ENCODE data around the gene SLCO3A1.
"Not testable (repeated sequence)": the region's sequence is repeated elsewhere in the genome, so short reads cannot be mapped to it uniquely, and the experiment has no call there.

SLCO3A1 gene

DNA sequence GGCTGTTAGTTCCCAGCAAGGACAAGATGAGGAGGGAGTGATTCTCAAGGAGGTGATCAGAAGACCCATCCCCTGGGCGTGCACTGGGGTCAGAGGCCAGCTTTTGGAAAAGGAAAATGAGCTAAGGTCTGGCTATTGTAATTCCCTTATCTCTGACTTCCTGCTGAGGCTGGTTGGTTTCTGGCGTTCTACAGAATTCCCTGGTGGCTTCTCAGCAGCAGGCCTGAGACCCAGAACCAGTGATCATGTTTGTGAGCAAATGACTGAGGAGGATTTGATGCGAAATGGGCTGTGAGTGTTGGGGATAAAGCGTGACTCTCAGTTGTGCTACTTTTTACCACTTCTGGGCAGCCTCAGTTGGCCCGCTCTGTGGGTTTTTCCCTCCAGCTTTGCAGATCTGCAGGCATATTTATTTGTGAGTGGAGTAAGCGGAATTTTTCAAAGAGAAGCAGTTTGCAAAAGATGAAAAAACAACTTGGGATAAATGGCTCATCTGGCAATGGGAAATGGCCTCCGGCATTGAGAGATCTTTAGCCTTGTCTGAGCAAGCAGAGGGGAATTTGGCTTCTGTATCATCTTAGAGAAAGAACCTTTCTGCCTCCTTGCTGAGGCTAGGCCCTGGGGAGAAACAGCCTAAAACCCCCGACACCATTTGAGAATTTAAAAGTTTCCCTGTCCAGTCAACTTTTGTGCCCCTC, 102.7 kb downstream of the SLCO3A1 start:
- CTCF ChIA-PET: interaction anchor here (0.6 to 1.1 kb wide), 2 partner anchors 127 to 1515 kb away, joined by 3 read pairs; no protein-coding TSS in a partner anchor
- H3K27ac ChIP-seq (ENCODE audit: extremely low read depth, low read depth, low read length): no peak overlapping the region

GRCh38 chr15:91961357-91961756, 107.8 kb downstream of the SLCO3A1 start:
- Histone ChIP-seq H3K4me1 (ENCODE audit: control insufficient read depth, insufficient read depth, low read length) (peaks cover 3% of the 10 kb centered on the region; the same call in 1 of the 2 replicates), H3K27ac (ENCODE audit: extremely low read depth, low read depth, low read length) (no peak overlapping the region), H3K36me3 (ENCODE audit: control insufficient read depth in 2 of 2, insufficient read depth in 1 of 2, low read length in 2 of 2) (no peaks in the 10 kb centered on the region), H3K9me3 (ENCODE audit: control insufficient read depth, insufficient read depth, low read depth, low read length) (no peaks in the 10 kb centered on the region; the same call in 1 of the 2 replicates), H3K4me3 (ENCODE audit: low read depth, low read length) (no peak overlapping the region)
- POLR2A ChIA-PET: no interaction called here
- TF ChIP-seq ZNF623 (tag by site-specific recombination; IDR thresholded peaks at IDR 0.05): peak; percentile 78
- TF ChIP-seq ZBTB20 (tag by site-specific recombination; IDR thresholded peaks at IDR 0.05): no peak
- TF ChIP-seq ZNF214 (tag by site-specific recombination; IDR thresholded peaks at IDR 0.05; ENCODE audit: borderline replicate concordance): no peak
- CTCF ChIA-PET: interaction anchor here (1.9 kb wide), 1 partner anchor 117 kb away, joined by 6 read pairs; no protein-coding TSS in a partner anchor

More for the DNA sequence above, 102.7 kb downstream of the SLCO3A1 start:
- Histone ChIP-seq H3K9me3 (ENCODE audit: control insufficient read depth, insufficient read depth, low read depth, low read length) (no peaks in the 10 kb centered on the region), H3K4me3 (ENCODE audit: low read depth, low read length) (no peak overlapping the region), H3K4me1 (ENCODE audit: control insufficient read depth, insufficient read depth, low read length) (peaks cover 6% of the 10 kb centered on the region; the same call in 1 of the 2 replicates), H3K36me3 (ENCODE audit: control insufficient read depth in 2 of 2, insufficient read depth in 1 of 2, low read length in 2 of 2) (no peaks in the 10 kb centered on the region)
- POLR2A ChIA-PET: no interaction called here
- TF ChIP-seq ZNF335 (tag by site-specific recombination; conservative IDR thresholded peaks at IDR 0.05): no peak
- TF ChIP-seq ZIC2 (tag by site-specific recombination; IDR thresholded peaks at IDR 0.05): peak; percentile 82
- TF ChIP-seq SP7 (tag by site-specific recombination; IDR thresholded peaks at IDR 0.05): peak; percentile 46; the same call in 1 of the 2 replicates
- no peak for TF ChIP-seq PRDM2 (tag by site-specific recombination; IDR thresholded peaks at IDR 0.05; ENCODE audit: borderline replicate concordance)
- TF ChIP-seq, protein P1, sequence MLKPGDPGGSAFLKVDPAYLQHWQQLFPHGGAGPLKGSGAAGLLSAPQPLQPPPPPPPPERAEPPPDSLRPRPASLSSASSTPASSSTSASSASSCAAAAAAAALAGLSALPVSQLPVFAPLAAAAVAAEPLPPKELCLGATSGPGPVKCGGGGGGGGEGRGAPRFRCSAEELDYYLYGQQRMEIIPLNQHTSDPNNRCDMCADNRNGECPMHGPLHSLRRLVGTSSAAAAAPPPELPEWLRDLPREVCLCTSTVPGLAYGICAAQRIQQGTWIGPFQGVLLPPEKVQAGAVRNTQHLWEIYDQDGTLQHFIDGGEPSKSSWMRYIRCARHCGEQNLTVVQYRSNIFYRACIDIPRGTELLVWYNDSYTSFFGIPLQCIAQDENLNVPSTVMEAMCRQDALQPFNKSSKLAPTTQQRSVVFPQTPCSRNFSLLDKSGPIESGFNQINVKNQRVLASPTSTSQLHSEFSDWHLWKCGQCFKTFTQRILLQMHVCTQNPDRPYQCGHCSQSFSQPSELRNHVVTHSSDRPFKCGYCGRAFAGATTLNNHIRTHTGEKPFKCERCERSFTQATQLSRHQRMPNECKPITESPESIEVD (tag by site-specific recombination; IDR thresholded peaks at IDR 0.05): 0 out of 2 replicates have a peak, but pooled peaks have one; percentile 30
- peak; percentile 58; the same call in 1 of the 2 replicates for TF ChIP-seq ZNF423 (tag by site-specific recombination; IDR thresholded peaks at IDR 0.05)
- peak; percentile 48; the same call in 1 of the 2 replicates for TF ChIP-seq ZBTB17 (tag by site-specific recombination; IDR thresholded peaks at IDR 0.05)

DNA sequence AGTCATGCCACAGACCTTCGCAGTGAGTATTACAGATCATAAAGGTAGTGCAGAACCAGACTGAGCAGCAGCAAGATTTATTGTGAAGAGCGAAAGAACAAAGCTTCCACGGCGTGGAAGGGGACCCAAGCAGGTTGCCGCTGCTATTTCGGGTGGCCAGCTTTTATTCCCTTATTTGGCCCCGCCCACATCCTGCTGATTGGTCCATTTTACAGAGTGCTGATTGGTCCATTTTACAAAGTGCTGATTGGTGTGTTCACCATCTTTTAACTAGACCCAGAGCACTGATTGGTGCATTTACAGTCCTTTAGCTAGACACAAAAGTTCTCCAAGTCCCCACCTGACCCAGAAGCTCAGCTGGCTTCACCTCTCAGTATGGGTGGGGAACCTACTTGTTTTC, 110.2 kb downstream of the SLCO3A1 start:
- POLR2A ChIA-PET: interaction anchor here (0.5 kb wide), 1 partner anchor 709 kb away, joined by 8 read pairs; no protein-coding TSS in a partner anchor
- H3K27ac ChIP-seq (ENCODE audit: extremely low read depth, low read depth, low read length); H3K36me3 ChIP-seq (ENCODE audit: control insufficient read depth in 2 of 2, insufficient read depth in 1 of 2, low read length in 2 of 2); H3K4me3 ChIP-seq (ENCODE audit: low read depth, low read length); H3K9me3 ChIP-seq (ENCODE audit: control insufficient read depth, insufficient read depth, low read depth, low read length); H3K4me1 ChIP-seq (ENCODE audit: control insufficient read depth, insufficient read depth, low read length): not testable (repeated sequence)
- CTCF ChIA-PET: interaction anchor here (0.6 kb wide), 1 partner anchor 691 kb away, joined by 3 read pairs; no protein-coding TSS in a partner anchor
